HG03159 (cell line): ENCODE data around the gene SIRT2.
"Not testable (repeated sequence)": the region's sequence is repeated elsewhere in the genome, so short reads cannot be mapped to it uniquely, and the experiment has no call there.

Experiments used
- ATAC-seq: cut with Tn5 transposase; IDR thresholded peaks from one replicate; pipeline ENCODE4 v1.9.1; 2021; ENCODE audit warnings: mild to moderate bottlenecking, moderate library complexity; ENCODE audit not compliant: unreplicated experiment

The SIRT2 gene

DNA sequence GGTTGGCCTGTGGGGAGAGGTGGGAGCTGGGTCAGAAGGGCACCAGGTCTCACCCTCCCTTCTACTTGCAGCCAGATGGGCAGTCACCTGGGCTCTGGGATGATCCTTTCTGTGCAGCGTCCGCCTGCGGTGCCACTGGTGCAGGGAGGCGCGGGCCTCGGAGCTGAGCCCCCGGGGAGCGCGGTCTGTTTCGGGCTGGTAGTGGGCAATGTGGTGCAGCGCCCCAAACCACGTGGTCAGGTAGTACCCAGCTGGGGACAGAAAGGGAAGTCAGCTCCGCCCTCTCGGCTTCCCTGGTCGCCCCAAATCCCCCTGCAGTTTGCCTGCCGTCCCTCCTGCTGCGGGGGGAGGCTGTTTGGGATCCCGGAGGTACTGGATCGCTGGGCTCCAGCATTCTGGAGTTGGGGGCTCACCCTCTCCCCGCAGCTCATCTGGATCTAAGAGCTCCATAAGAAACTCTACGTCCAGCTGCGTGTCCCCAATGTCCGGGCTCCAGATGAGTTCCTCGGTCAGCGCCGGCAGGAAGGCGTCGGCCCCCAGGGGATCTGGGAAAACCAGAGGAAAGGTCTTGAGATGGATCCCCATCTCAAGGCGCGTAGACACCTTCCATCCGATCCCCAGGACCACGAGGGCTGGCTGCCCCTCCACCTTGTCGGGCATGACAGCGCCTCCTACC lies 30.1 kb downstream of the SIRT2 start:
- no peak for ATAC-seq

DNA sequence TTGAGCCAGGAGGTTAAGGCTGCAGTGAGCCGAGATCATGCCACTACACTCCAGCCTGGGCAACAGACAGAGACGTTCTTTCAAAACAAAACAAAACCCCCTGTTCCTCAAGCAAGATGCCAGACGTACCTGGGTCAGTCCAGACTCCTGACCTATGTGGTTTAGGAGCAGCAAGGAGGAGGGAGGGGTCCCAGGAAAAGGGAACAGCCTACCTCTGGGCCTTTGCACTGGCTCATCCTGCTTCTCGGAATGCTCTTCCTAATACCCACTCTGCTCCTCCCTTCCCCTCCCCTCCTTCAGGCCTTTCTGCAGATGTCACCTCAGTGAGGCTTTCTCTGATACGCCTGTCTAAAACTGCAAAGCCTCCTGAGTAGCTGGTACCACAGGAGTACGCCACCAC lies 30.9 kb downstream of the SIRT2 start:
- ATAC-seq, result no peak

- no peak for ATAC-seq
Observed at GRCh38 chr19:38867171-38867780, 32.1 kb downstream of the SIRT2 start.

DNA sequence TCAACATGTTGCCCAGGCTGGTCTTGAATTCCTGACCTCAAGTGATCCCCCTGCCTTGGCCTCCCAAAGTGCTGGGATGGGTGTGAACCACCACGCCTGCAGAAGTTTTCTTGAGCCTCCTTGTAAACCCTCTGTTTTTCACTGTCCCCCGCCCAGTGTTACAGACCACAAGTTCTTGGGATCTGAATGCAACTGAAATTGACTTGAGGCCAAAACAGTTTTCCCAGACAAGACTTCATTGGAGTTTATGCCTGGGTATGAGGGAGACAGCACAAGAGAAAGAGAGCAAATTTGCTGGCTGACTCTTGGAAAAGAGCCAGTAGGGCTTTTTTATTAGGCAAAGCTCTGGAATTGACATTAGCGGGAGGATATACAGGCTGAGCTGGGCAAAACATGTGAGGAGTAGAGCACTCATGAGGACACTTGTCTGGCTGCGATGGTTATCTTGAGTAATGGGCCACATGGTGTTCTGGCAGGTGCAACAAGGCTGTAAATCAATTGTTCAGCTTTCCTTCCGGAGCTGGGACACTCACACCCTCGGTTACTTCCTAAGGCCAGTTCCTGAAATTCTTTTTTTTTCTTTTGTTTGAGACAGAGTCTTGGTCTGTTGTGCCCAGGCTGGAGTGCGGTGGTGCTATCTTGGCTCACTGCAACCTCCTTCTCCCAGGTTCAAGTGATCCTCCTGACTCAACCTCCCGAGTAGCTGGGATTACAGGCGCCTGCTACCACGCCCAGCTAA lies 36.9 kb downstream of the SIRT2 start:
- ATAC-seq, result no peak

DNA sequence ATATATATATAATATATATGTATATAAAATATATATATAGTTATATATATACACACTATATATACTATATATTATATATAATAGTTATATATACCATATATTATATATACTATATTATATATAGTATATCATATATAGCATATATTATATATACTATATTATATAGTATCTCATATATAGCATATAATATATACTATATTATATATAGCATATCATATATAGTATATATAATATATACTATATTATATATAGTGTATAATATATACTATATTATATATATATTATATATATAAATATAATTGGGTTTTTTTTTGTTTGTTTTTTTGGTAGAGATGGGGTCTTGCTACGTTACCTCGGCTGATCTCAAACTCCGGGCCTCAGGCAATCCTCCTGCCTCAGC lies 38.0 kb downstream of the SIRT2 start:
- ATAC-seq, result no peak

GRCh38 chr19:38859631-38860204 lies 39.7 kb downstream of the SIRT2 start:
- ATAC-seq, result not testable (repeated sequence)

DNA sequence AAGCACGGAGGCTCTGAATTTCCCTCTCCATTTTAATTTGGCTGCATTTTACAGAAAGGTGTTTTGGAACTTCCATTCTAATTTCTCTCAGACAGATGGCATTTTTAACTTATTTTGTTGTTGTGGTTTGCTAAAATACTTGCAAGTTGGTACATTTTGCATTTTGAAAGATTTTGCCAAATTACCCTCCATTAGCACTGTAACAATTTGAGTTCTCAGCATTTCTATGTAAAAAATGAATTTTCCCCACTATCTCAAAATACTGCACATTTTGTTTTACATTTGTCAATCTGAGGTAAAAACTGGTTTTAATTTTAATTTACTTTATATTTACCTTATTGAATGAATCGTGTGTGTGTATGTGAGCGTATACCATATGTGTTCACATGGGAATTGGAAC lies 42.6 kb downstream of the SIRT2 start:
- ATAC-seq, result no peak

DNA sequence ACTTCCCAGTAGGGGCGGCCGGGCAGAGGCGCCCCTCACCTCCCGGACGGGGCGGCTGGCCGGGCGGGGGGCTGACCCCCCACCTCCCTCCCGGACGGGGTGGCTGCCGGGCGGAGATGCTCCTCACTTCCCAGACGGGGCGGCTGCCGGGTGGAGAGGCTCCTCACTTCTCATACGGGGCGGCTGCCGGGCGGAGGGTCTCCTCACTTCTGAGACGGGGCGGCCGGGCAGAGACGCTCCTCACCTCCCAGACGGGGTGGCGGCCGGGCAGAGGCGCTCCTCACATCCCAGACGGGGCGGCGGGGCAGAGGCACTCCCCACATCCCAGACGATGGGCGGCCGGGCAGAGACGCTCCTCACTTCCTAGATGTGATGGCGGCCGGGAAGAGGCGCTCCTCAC lies 43.7 kb downstream of the SIRT2 start:
- ATAC-seq, result not testable (repeated sequence)

- not testable (repeated sequence) for ATAC-seq
Observed at GRCh38 chr19:38854961-38855360, 44.5 kb downstream of the SIRT2 start.

- no peak for ATAC-seq
Observed at GRCh38 chr19:38853214-38853613, 46.2 kb downstream of the SIRT2 start.

DNA sequence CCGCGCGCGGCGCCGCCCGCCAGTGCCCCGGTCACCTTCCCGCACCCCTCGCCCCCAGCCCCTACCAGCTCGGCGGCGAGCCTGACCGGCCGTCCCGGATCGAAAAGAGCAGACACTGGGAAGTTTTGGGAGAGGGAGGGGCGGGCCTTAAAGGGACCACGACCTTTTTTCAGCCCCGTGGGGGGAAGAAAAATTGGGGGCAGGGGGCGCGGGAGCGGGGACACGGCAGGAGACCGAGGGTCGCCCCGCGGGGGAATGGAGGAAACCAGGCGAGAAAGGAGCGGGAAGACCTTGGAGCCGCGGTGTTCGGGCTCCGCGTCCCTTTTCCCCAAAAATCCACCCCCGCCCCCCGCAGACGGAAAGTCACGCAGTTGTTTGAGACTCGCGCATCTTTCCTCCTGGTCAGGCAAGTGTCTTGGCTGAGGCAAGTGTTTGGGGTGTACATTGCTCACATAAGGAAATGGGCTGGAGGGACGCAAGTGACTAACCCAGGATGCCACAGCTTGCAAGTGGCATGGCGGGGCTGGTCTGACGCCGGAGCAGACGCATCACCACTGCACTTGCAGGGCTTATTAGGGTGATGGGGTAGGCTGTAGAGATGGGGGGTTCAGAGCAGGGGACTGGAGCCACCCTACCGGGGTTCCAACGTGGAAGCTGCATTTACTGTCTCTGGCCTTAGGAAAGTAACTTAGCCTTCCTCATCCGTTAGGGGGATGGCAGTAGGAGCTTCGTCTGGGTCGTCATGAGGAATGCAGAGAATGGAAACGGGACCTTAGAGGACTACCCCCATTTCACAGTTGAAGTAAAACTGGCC lies 47.0 kb downstream of the SIRT2 start:
- ATAC-seq, result no peak

- ATAC-seq, result no peak
Observed at GRCh38 chr19:38851622-38852230, 47.7 kb downstream of the SIRT2 start.

GRCh38 chr19:38850976-38851621 lies 48.3 kb downstream of the SIRT2 start:
- ATAC-seq, result no peak

- ATAC-seq, result peak; percentile 73
Observed at GRCh38 chr19:38850436-38850975, 48.9 kb downstream of the SIRT2 start.

DNA sequence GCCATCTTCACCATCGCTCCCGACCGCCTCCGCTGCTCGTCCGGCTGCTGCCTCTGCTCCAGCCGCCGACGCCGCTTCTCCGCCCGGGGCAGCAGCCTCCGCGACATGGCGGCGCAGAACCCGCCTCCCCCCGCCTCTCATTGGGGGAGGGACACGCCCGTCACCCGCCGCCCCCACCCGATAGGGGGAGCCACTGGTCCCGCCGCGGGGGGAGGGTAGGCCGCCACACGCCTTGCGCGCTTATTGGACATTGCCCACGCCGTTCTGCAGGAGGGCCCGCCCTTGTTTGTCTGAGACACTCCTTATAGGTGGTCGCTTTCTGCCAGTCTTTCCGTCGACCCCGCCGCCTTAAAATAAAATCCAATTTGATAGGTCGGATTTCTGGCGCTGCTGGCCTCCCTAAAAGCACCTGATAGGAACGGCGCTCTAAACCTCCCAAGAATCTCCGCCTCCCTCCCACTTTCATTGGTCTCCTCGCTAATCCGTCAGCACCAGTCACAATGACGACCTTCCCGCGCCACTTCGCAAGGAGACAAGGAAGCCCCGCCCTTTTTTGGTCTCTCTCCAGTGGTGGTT lies 49.5 kb downstream of the SIRT2 start, which contains the start of gene HNRNPL:
HNRNPL (minus strand) TSS at position 127 of the 576 bp plus-strand sequence; CDS start at position 107, 20 bp downstream.
- peak; percentile 57 for ATAC-seq

GRCh38 chr19:38849147-38849859 lies 50.1 kb downstream of the SIRT2 start:
- peak; percentile 14 for ATAC-seq

GRCh38 chr19:38848299-38849146 lies 50.9 kb downstream of the SIRT2 start:
- ATAC-seq, result no peak

DNA sequence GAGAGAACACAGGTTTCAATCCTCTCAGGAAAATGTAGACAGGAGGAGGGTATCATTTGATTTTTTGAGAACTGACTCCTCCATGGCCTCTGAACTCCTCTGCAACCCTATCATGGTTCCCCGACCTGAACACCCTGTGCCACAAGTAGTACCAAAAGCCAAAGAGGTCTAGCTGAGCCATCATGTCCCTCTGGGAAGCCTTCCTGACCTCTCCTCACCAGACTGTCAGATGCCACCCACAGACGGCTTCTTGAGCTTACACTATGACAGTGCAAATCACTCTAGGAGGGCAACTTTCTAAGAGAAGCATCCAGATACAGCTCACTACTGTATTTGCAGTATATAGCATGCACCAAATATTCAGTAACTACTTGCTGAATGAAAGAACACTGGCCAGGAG lies 53.3 kb downstream of the SIRT2 start:
- no peak for ATAC-seq
